SU-DHL-6 (cell line): Measurements from ENCODE around the gene TIMP4.

Experiments used
- H2AFZ ChIP-seq: fragments of 200-600 bp; sonication (generic); 2 replicates; pipeline ENCODE4 v1.6.1; 2014; ENCODE audit warnings: low read depth, mild to moderate bottlenecking, moderate library complexity, mixed read lengths, antibody characterized with exemption, low read length; ENCODE audit not compliant: severe bottlenecking
- H3F3A ChIP-seq: fragments of 200-600 bp; shearing (Covaris generic); 2 replicates; pipeline ENCODE4 v1.6.0; 2016; ENCODE audit warnings: antibody characterized with exemption, mild to moderate bottlenecking; ENCODE audit not compliant: insufficient read depth
- H3K27ac ChIP-seq: fragments of 200-600 bp; sonication (generic); 2 replicates; pipeline ENCODE4 v1.5.1; 2016; ENCODE audit warnings: low read depth, mild to moderate bottlenecking, low read length, moderate library complexity, mixed read lengths
- H3K27me3 ChIP-seq: fragments of 200-600 bp; sonication (generic), shearing (Covaris generic); 2 replicates; pipeline ENCODE4 v1.6.0; 2014; ENCODE audit warnings: mild to moderate bottlenecking, low read length
- H3K36me3 ChIP-seq: fragments of 200-600 bp; sonication (generic); 2 replicates; pipeline ENCODE4 v1.6.1; 2014; ENCODE audit warnings: mild to moderate bottlenecking, low read length, mixed read lengths
- H3K4me2 ChIP-seq: fragments of 300-600, 200-600 bp; shearing (Covaris generic), sonication (generic); 2 replicates; pipeline ENCODE4 v1.6.0; 2014; ENCODE audit warnings: low read length, low read depth, mild to moderate bottlenecking; ENCODE audit not compliant: poor library complexity, severe bottlenecking
- H3K4me3 ChIP-seq: fragments of 200-600 bp; sonication (generic); 2 replicates; pipeline ENCODE4 v1.5.1; 2014; ENCODE audit warnings: antibody characterized with exemption, low read length, mild to moderate bottlenecking, mixed read lengths; ENCODE audit not compliant: insufficient read depth, poor library complexity, severe bottlenecking
- H3K79me2 ChIP-seq: fragments of 200-600 bp; sonication (generic); 2 replicates; pipeline ENCODE4 v1.6.1; 2014; ENCODE audit warnings: mild to moderate bottlenecking, low read length, moderate library complexity; ENCODE audit not compliant: insufficient read depth
- H3K9ac ChIP-seq: fragments of 200-600 bp; sonication (generic); 2 replicates; pipeline ENCODE4 v1.7.0; 2014; ENCODE audit warnings: mild to moderate bottlenecking, low read length
- H3K9me2 ChIP-seq: fragments of 200-600 bp; sonication (generic); replicated peaks from 2 replicates; pipeline ENCODE4 v1.6.1; 2014; ENCODE audit warnings: low read length; ENCODE audit not compliant: insufficient read depth
- H3K9me3 ChIP-seq: fragments of 200-600 bp; sonication (generic); 2 replicates; pipeline ENCODE4 v1.6.1; 2014; ENCODE audit warnings: low read length, mixed read lengths; ENCODE audit not compliant: insufficient read depth
- H4K20me1 ChIP-seq: fragments of 200-600 bp; sonication (generic); 2 replicates; pipeline ENCODE4 v1.6.1; 2014; ENCODE audit warnings: low read depth, mild to moderate bottlenecking, antibody characterized with exemption, low read length, moderate library complexity, mixed read lengths
- CTCF ChIP-seq: fragments of 200-600 bp; sonication (generic); IDR thresholded peaks from one replicate; pipeline ENCODE4 v1.5.1; 2017; ENCODE audit warnings: antibody characterized with exemption, mild to moderate bottlenecking, low read length, moderate library complexity; ENCODE audit not compliant: insufficient read depth, poor library complexity, severe bottlenecking
- EZH2phosphoT487 ChIP-seq: fragments of 200-600 bp; sonication (generic), shearing (Covaris generic); conservative IDR thresholded peaks from 2 replicates; pipeline ENCODE4 v1.6.1; 2018; ENCODE audit warnings: mild to moderate bottlenecking, antibody characterized with exemption, low read length, moderate library complexity, mixed read lengths

TIMP4 gene

GRCh38 chr3:12181301-12181700 is 22.6 kb upstream of the TIMP4 start:
- Histone ChIP-seq H3F3A (no peaks in the 10 kb centered on the region), H3K4me2 (no peak overlapping the region), H3K9ac (no peak overlapping the region), H3K9me2 (no peaks in the 10 kb centered on the region), H2AFZ (no peak overlapping the region), H3K79me2 (no peaks in the 10 kb centered on the region), H3K4me3 (no peak overlapping the region), H3K9me3 (no peaks in the 10 kb centered on the region), H4K20me1 (no peaks in the 10 kb centered on the region), H3K27ac (no peak overlapping the region), H3K36me3 (no peaks in the 10 kb centered on the region), H3K27me3 (no peaks in the 10 kb centered on the region)
- TF ChIP-seq EZH2phosphoT487 (no peak), CTCF (no peak)

- Histone ChIP-seq H3K9me3 (no peaks in the 10 kb centered on the region), H3K27ac (no peak overlapping the region), H3K4me3 (no peak overlapping the region), H3K9me2 (no peaks in the 10 kb centered on the region), H3K27me3 (no peaks in the 10 kb centered on the region), H3K9ac (no peak overlapping the region), H3K4me2 (no peak overlapping the region), H3K36me3 (no peaks in the 10 kb centered on the region), H2AFZ (no peak overlapping the region), H3F3A (no peaks in the 10 kb centered on the region), H3K79me2 (no peaks in the 10 kb centered on the region), H4K20me1 (no peaks in the 10 kb centered on the region)
- TF ChIP-seq CTCF: no peak
Measured at GRCh38 chr3:12180631-12181030, 21.9 kb upstream of the TIMP4 start.

- Histone ChIP-seq H4K20me1 (no peaks in the 10 kb centered on the region), H3K79me2 (no peaks in the 10 kb centered on the region), H3K36me3 (no peaks in the 10 kb centered on the region), H3K27me3 (no peaks in the 10 kb centered on the region), H3K4me3 (no peak overlapping the region), H3K4me2 (no peak overlapping the region), H3F3A (no peaks in the 10 kb centered on the region), H3K9me3 (no peaks in the 10 kb centered on the region), H3K27ac (no peak overlapping the region), H2AFZ (no peak overlapping the region), H3K9me2 (no peaks in the 10 kb centered on the region), H3K9ac (no peak overlapping the region)
- TF ChIP-seq EZH2phosphoT487 (no peak), CTCF (no peak)
Measured at GRCh38 chr3:12180218-12180617, 21.5 kb upstream of the TIMP4 start.

- no peaks in the 10 kb centered on the region for H3K9me2 ChIP-seq
- H3F3A ChIP-seq: no peaks in the 10 kb centered on the region
- H3K9ac ChIP-seq: no peak overlapping the region
- no peak overlapping the region for H3K4me2 ChIP-seq
- TF ChIP-seq CTCF (no peak), EZH2phosphoT487 (no peak)
- no peaks in the 10 kb centered on the region for H3K9me3 ChIP-seq
- no peak overlapping the region for H3K4me3 ChIP-seq
- no peaks in the 10 kb centered on the region for H3K36me3 ChIP-seq
- H3K27ac ChIP-seq: no peak overlapping the region
- H2AFZ ChIP-seq: no peak overlapping the region
- no peaks in the 10 kb centered on the region for H3K27me3 ChIP-seq
- no peaks in the 10 kb centered on the region for H4K20me1 ChIP-seq
- H3K79me2 ChIP-seq: no peaks in the 10 kb centered on the region
Measured at GRCh38 chr3:12179441-12179840, 20.7 kb upstream of the TIMP4 start.
